Mesenchymal stem cell (in vitro differentiated cells and primary cell): Measurements from ENCODE around the gene HTR3D. TPM values are rescaled to one million over a fixed set of nuclear protein-coding genes. Genes with fewer than 3 reads are reported as not detected.

ENCODE experiments used
- small RNA-seq: library from polyadenylated mRNA; stranded (forward); fragments of <200 nt; extraction: miRNeasy Mini kit (QIAGEN cat#:217004); gene quantifications from one replicate; pipeline ENCODE3, GENCODE V24; 2013; ENCODE audit warnings: low read depth

HTR3D gene

Small RNA genes lying within 50 kb of the gene (small RNA-seq; reads per million reads assigned to genes)
- gene RF00019: not detected
